SIG-M5 treated with dmso at 0.1 percent for 504 hours (cell line): ENCODE data around the gene OR14A2.
"Not testable (repeated sequence)": the region's sequence is repeated elsewhere in the genome, so short reads cannot be mapped to it uniquely, and the experiment has no call there.

Source experiments
- DNase-seq: peaks from one replicate; lab custom pipeline; 2025; ENCODE audit not compliant: unreplicated experiment; lab: John Stamatoyannopoulos, UW

The OR14A2 gene

DNA sequence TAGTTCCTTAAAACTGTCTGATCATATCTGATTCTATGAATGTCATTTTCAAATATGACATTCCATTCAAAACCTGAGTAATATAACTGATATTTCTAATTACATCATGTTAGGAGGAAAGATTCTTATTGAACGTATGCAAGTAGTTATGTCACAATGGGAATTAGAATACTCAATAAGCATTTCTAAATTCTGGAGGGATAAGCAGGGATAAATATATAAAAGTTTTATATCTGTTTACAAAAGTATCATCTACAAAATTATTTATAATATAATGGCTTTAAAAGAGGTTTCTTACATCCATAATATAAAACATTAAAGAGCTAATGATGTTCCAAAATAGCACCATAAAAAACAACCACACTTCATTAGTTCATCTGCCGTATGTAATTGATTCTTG lies at the start of gene OR14A2:
TSS of gene OR14A2 (minus strand) at position 101 of the 400 bp plus-strand sequence.
- no peak for DNase-seq

DNA sequence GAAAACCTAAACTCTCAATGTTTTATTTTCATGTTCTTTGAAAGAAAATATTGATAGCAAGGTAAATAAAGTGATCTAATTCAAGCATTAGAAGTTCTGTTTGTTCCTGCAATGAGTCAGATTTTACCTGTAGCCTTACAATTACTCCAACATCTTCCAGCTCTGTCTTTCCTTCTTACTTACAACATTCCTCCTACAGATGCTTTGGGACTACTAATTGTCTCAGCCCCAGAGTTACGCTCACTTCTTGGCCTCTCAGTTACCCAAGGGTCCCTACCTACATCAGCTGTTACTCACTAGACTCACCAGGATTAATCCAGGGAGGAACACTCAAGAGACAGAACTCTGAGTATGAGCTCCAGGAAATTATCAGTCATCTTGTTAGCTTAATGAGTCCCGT lies 49.6 kb upstream of the OR14A2 start:
- no peak for DNase-seq

DNA sequence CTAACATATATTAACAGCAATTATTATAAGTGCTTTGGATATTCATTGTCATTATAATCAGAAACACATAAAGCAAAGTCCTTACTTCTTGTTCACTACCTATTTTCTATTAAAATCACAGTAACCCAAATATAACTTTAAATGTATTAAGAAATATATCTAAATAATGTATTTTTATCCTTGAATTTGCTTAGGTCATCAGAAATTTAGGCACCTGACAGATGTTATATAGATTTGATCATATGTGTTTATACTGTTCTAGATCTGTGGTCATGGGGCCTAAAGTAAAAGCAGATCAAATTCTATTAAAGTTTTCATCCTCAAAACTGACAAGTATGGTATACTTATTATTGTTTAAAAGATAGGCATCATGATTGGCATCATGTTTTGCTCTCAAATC lies 21.7 kb upstream of the OR14A2 start:
- DNase-seq, result no peak

DNA sequence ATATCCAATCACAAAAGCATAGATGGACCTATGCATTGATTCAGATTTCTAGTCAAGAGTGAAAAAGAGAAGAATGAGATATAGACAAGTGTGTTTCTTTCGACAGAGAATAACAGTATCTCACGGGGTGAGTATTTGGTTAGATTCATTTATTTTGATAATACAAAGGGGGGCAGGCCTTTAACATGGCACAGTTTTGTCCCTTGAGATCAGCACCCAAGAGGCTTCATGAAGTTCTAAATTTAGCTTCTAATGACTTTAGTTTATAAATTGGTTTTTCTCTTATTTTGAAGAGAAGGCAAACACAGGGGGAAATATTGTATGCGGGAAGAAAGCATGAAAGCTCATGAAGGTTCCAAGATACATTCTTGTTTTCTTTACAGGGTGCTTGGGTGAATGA lies 12.5 kb upstream of the OR14A2 start, which contains the start of gene OR1C1:
TSS of gene OR1C1 (minus strand) at position 101 of the 400 bp plus-strand sequence. CDS start 2,150 bp downstream, outside the sequence.
- DNase-seq, result no peak

DNA sequence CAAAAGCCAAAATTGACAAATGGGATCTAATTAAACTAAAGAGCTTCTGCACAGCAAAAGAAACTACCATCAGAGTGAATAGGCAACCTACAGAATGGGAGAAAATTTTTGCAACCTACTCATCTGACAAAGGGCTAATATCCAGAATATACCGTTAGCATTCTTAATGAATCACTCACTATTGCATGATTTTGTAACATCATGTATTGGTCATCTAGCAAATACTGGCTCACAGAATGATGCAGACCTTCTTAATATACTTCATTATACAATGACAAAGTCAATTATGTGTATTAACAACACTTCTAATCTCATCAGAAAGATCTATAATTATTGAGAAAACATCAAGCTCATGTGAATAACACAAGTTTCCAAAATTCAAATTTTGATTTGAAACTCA lies 6.4 kb upstream of the OR14A2 start:
- DNase-seq, result not testable (repeated sequence)

DNA sequence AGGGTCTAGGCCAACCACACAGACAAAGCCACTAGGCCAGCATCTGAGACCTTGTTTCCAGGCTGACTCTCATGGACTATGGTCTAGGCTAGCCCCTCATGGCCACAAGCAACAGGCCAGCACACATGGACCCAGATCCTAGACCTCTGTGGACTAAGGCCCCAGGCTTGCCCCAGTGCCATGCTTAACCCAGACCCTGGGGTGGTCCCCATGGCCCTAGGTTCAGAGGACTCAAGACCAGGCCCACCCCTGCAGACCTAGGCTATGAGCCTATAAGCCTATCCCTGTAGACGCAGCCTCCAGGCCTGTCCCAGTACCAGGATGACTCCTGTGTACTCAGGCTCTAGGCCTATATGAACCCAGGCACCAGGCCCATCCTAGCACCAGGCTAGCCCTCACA lies 1.9 kb upstream of the OR14A2 start:
- DNase-seq, result no peak

DNA sequence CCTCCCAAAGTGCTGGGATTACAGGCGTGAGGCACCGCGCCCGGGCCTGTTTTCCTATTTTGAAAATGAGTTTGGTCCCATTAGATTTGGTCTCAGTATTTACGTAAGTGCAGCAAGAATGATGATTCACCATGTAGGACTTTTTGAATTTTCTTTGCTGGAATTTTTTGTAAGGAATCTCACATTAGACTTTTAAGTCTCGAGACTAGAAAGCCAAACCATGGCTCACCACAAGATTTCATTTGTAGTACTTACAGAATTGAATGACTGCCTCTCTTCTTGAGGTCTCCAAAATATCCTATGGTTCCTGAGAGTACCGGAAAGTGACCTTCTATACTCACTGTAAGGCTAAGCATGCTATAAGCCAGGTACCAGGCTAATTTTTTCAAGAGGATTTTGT lies 325 bp downstream of the OR14A2 start:
- no peak for DNase-seq

DNA sequence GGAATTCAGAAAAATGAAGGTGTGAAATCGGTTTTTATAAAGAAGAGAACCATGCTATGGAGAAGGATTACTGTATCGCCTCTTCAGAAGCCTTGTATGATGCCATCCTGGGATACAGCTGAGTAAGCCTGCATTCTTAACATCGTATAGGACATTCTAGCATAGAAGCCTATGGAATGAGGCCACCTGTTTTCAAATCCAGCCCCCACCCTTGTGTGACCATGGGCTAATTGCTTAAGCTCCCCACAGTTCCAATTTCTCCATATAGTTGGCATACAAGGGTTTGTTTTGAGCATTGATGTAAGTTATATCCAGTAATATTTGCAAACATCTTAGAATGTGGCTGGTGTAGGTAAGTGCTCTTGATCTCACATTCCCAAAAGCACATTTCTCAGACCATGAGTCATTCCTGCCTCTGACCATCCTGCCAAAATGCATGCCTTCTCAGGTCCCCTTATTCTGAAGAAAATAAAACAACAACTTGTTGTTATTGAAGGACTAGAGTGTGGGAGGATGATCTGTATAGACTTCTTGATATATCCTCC lies 1.5 kb downstream of the OR14A2 start:
- no peak for DNase-seq

DNA sequence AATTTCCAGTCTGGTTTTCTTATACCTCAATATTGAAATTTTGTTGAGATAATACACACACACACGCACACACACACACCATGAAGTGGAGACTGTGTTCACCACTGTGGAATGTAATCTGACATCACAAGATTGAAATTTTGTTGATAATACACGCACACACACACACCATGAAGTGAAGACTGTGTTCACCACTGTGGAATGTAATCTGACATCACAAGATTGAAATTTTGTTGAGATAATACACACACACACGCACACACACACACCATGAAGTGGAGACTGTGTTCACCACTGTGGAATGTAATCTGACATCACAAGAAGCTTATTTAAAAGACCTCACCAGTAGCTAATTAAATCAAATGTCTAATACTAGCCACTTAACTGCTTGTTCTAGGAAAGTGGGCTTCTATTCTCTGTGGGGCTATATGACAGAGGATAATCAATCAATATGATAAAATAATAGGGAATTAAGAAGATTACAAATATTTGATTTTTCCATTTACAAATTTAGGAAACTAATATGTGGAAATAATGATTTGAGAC lies 5.7 kb downstream of the OR14A2 start:
- not testable (repeated sequence) for DNase-seq

DNA sequence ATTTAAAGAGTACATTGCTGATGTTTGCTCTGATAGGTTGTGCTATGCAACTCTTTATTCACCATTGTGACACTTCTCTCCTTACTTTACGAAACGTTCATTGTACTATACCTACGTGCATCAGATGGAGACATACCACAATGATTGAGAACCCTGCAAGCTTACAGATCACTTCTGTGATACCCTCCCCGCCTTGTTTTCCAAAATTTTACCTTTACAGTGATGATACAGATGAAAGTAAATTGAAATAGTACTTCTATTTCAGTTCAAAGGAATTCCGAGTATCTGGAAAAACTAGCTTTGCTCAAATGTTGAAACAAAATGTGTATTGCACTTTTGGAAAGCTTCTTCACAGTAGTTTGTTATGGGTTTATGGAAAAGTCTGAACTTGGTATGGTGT lies 6.2 kb downstream of the OR14A2 start:
- DNase-seq, result no peak

DNA sequence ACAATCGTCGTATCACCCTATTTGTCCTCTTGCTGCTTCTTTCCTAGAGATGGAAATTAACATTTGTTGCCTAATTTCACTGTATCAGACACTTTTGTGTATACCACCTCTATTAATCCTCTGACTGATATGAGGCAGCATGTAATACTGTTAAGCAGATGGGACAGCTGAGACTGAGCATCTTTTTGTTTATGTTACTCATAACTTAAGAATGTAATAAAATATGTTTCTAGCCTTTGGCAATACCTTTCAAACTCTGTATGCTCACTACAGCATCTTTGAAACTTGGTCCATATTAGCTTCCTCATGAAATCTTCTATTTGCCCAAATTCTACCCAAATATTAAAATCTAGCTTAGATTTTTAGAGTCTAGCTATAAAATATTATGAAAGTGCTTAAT lies 7.2 kb downstream of the OR14A2 start:
- DNase-seq, result no peak

DNA sequence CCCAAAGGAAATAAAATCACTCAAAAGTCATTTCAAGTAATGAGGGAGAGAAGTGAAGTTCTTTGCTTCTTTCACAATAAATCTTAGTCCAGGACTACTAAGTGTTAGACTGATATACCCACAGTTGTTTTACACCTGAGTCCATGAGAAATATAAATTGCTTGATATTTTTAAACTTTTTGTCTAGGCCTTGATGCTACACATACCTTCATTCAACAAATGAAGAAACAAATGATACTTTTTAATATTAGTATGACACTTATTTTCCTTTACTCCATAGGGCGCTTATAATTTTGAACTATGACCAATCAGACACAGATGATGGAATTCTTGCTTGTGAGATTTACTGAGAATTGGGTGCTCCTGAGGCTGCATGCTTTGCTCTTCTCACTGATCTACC lies 9.6 kb downstream of the OR14A2 start, which contains the start of gene OR14K1:
TSS of gene OR14K1 (plus strand) at position 301 of the 400 bp plus-strand sequence. CDS start at position 301, 0 bp downstream.
- no peak for DNase-seq

DNA sequence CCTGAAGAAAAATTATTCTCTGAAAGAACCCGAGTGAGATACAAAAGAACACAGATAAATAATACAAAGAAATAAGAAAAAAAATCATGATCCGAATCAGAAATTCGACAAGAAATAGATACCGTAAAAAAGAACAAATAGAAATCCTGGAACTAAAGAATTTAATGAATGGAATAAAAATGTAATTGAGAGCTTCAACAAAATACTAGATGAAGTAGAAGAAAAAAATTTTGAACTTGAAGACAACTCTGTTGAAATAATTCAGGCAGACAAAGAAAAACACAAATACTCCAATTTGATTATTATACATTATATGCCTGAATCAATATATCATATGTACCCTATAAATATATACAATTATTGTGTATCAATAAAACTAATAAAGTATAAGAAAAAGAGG lies 26.7 kb downstream of the OR14A2 start:
- no peak for DNase-seq

DNA sequence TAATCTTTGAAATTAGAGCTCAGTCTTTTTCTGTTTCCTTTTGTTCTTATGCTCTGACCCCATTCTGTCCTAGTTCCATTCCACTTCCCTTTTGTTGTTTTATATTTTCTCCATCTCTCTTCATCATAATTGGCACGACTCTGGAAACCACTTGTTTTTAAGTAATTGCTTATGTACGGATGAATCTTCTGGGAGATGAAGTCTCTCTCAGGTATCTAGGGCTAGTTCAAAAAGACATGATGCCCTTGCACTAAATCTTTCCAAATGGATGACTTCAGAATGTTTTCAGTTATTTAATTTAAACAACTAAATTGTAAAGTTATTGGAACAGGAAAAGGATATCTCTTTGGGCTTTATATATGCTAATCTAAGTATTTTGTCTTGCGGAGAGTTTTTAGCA lies 31.4 kb downstream of the OR14A2 start, which contains the start of gene OR6F1:
TSS of gene OR6F1 (minus strand) at position 101 of the 400 bp plus-strand sequence. CDS start 3,891 bp downstream, outside the sequence.
- no peak for DNase-seq

DNA sequence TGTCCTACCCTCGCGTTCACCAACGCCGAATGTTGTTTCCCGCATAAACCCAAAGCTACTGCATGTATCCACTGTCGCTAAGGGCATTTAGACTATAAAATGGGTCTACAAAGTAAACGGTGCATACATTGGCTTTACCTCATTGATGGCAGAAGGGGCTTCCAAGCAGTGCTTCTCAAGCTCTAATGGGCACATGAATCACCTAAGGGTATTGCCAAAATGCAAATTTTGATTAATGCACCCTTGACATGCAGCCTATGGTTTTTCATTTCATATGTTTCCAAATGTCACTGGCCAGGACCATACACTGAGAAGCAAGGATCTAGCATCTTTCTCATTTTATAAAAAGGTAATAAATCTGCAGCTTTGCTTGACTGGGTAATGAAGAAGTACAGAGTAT lies 34.2 kb downstream of the OR14A2 start:
- DNase-seq, result no peak

DNA sequence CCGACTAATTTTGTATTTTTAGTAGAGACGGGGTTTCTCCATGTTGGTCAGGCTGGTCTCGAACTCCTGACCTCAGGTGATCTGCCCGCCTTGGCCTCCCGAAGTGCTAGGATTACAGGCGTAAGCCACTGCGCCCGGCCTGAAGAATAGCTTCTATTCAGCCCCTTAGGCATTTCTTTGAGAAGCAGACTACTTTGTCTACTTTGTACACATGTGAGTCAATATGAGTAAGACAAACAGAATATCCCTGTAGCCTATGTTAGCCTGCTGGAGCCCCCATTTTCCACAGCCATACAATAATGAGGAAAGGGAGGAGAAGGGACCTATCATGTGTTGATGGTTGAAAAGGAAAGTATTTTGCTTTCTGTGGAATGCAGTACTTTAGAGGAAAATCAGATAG lies 37.3 kb downstream of the OR14A2 start:
- DNase-seq, result not testable (repeated sequence)

DNA sequence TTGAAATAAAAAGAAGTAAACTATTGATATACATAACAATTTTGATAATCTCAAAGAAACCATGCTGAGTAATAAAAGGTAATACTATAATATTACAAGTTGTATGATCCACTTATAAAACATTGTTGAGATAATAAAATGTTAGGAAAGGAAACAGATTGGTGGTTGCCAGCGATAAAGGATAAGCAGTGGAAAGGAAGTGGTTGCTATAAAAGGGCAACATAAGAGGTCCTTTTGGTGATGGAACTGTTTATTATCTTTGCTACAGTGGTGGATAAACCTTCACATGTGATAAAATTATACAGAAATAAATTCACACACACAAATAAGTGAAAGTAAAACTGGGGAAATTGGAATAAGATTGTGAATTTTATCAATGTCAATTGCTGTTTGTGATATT lies 46.6 kb downstream of the OR14A2 start:
- no peak for DNase-seq

DNA sequence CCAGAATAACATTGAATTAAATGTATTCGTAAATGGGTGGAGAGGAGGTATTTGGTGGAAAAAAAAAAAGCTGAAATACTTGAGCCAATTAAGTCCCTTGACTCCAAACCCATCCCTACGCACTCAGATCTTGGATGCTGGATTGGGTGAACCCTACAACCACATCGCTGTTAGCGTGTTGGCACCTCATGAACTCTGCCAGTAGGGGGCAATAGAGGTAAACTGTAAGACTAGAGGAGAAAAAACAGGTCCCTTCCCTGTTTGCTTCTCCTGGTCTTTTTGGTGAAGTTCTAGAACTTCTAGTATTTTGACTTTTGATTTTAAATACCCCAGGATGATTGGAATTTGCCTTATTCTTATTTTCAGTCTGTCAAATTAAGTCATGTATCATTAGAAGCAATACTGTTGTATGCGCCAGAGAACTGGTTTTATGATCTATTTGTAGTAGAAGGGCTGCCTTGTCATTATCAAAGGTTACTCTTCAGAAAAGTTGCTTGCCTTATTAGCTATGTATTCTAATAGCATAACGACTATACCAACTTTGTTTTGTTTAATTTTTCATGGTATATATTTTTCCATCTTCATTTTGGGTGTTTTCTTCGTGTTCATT lies 66.5 kb downstream of the OR14A2 start:
- DNase-seq, result peak; percentile 72

DNA sequence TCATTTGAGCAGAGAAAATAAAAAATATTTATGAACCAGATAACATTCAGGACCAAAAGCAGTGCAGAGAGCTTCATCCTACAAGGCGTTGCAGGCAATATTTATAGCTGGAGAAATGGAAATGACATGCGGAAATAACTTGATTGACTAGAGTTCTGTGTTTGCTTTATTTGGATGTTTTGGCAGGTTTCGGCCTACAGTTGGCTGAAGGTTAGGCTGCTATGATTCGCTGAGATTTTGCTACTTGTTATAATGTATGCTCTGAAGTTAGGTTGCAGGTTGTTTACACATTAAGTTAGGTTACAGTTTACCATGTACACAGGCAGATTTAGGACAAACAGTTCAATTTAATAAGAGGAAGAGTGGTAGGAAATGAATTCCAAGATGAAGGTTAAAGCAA lies 67.8 kb downstream of the OR14A2 start:
- DNase-seq, result no peak

DNA sequence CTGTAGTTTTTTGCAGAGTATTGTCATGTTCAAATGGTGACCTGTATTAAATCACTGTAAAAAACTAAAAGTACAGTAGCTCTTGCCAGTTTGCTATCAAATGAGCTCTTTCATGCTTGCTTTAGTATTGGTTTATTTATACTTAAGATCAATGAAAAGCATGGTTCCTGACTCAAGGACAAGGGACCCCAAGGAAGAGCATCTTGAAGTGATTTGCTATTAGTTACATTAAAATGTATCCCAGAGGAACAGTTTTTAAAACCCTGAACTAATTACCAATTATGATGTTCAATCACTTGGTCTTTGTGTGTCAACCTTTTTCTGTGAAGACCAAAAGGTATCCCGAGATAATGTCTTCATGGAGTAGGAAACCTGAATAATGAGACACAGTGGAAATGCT lies 68.3 kb downstream of the OR14A2 start, which contains the start of gene OR13G1:
TSS of gene OR13G1 (minus strand) at position 101 of the 400 bp plus-strand sequence. CDS start 6,698 bp downstream, outside the sequence.
- no peak for DNase-seq
